Esophagus squamous epithelium (tissue), 4 donors: ENCODE measurements around the gene TMC1.

Experiments used
- POLR2A ChIP-seq, 4 donors: fragments of 450-650 bp; IDR thresholded peaks; one replicate each; pipeline ENCODE4 v1.6.1; 2017; ENCODE audit warnings: antibody characterized with exemption in 4 of 4, mild to moderate bottlenecking in 4 of 4, moderate library complexity in 3 of 4
- TF ChIP-seq, protein P1 (sequence below), 6 experiments: fragments of 450-650 bp in 4 of 6; fragments of 200-600 bp in 2 of 6; sonication (generic) in 2 of 6; IDR thresholded peaks; one replicate each; pipeline ENCODE4 v1.5.1; 2016 to 2019; ENCODE audit warnings: antibody characterized with exemption in 6 of 6, mild to moderate bottlenecking in 4 of 6, moderate library complexity in 4 of 6

DNA sequence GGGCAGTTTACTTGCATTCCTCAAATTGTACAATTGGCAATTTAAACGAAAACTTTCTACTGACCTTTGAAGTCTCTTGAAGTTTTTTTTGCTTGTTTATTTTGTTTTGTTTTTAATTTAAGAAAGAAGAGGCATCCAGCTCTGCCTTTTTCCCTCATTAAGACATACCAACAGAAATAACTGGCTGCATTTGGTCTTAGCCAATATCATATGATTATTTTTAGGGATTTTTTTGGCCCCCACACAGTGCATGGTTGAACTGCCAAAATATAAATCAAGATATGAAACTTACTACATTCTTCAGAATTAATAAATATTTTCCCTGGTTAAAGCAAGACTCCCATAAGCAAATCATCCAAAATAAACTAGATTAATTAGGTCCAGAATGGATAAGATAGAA is 352.0 kb downstream of the TMC1 start:
- TF ChIP-seq, protein P1, sequence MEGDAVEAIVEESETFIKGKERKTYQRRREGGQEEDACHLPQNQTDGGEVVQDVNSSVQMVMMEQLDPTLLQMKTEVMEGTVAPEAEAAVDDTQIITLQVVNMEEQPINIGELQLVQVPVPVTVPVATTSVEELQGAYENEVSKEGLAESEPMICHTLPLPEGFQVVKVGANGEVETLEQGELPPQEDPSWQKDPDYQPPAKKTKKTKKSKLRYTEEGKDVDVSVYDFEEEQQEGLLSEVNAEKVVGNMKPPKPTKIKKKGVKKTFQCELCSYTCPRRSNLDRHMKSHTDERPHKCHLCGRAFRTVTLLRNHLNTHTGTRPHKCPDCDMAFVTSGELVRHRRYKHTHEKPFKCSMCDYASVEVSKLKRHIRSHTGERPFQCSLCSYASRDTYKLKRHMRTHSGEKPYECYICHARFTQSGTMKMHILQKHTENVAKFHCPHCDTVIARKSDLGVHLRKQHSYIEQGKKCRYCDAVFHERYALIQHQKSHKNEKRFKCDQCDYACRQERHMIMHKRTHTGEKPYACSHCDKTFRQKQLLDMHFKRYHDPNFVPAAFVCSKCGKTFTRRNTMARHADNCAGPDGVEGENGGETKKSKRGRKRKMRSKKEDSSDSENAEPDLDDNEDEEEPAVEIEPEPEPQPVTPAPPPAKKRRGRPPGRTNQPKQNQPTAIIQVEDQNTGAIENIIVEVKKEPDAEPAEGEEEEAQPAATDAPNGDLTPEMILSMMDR (IDR thresholded peaks at IDR 0.05) = no peak
- TF ChIP-seq POLR2A (IDR thresholded peaks at IDR 0.05) = no peak
